Mucosa of gallbladder (tissue), 1 donor: Measurements from ENCODE around the gene ZNF462. TPM values are rescaled to one million over a fixed set of nuclear protein-coding genes. Genes with fewer than 3 reads are reported as not detected.
"Not testable (repeated sequence)": the region's sequence is repeated elsewhere in the genome, so short reads cannot be mapped to it uniquely, and the experiment has no call there.

Experiments used
- DNase-seq: peaks from one replicate; pipeline ENCODE4 v3.0.0-alpha.2; 2020; ENCODE audit warnings: low spot score
- total RNA-seq: library from RNA; stranded (reverse); gene quantifications from one replicate; pipeline ENCODE4 v1.2.1, GENCODE V29; 2021
- donor health status: DM: no; HTN: no; CAD: no.

ZNF462 gene
- 37.1 TPM for total RNA-seq

GRCh38 chr9:106862821-106863720 is at the start of gene ZNF462:
Gene ZNF462, plus strand, starts transcription at chr9:106863166. Its CDS starts 60,218 bp downstream, at chr9:106923384.
- DNase-seq = peak; percentile 37

- no peak for DNase-seq
These were observed 46.4 kb upstream of the ZNF462 start for GRCh38 chr9:106816524-106816923.

- DNase-seq = no peak
These were observed 44.9 kb upstream of the ZNF462 start for GRCh38 chr9:106818034-106818433.

GRCh38 chr9:106820866-106821265 is 42.1 kb upstream of the ZNF462 start:
- no peak for DNase-seq

- DNase-seq = no peak
These were observed 34.9 kb upstream of the ZNF462 start for GRCh38 chr9:106828070-106828469.

- DNase-seq = no peak
These were observed 34.0 kb upstream of the ZNF462 start for GRCh38 chr9:106828965-106829364.

GRCh38 chr9:106829666-106830408 is 33.1 kb upstream of the ZNF462 start:
- DNase-seq = no peak

GRCh38 chr9:106830527-106831150 is 32.3 kb upstream of the ZNF462 start:
- no peak for DNase-seq

- no peak for DNase-seq
These were observed 28.1 kb upstream of the ZNF462 start for GRCh38 chr9:106834888-106835287.

- no peak for DNase-seq
These were observed 27.1 kb upstream of the ZNF462 start for GRCh38 chr9:106835840-106836239.

- no peak for DNase-seq
These were observed 19.6 kb upstream of the ZNF462 start for GRCh38 chr9:106843371-106843770.

GRCh38 chr9:106846307-106846706 is 16.7 kb upstream of the ZNF462 start:
- DNase-seq = no peak

- no peak for DNase-seq
These were observed 16.1 kb upstream of the ZNF462 start for GRCh38 chr9:106846857-106847256.

- DNase-seq = not testable (repeated sequence)
These were observed 11.3 kb upstream of the ZNF462 start for GRCh38 chr9:106851640-106852039.

GRCh38 chr9:106857811-106858470 is 5.0 kb upstream of the ZNF462 start:
- no peak for DNase-seq

GRCh38 chr9:106859957-106860720 is 2.8 kb upstream of the ZNF462 start:
- DNase-seq = no peak

- DNase-seq = no peak
These were observed 2.0 kb upstream of the ZNF462 start for GRCh38 chr9:106860721-106861639.

- no peak for DNase-seq
These were observed 1.3 kb upstream of the ZNF462 start for GRCh38 chr9:106861640-106862109.

GRCh38 chr9:106862110-106862820 is 701 bp upstream of the ZNF462 start:
- peak; percentile 27 for DNase-seq
